GM04503 (cell line): ENCODE measurements around the gene EXOC2.
"Not testable (repeated sequence)": the region's sequence is repeated elsewhere in the genome, so short reads cannot be mapped to it uniquely, and the experiment has no call there.

Experiments
- DNase-seq: peaks from one replicate; pipeline ENCODE4 v3.0.0-alpha.2; 2012; ENCODE audit warnings: low read depth

Gene EXOC2

DNA sequence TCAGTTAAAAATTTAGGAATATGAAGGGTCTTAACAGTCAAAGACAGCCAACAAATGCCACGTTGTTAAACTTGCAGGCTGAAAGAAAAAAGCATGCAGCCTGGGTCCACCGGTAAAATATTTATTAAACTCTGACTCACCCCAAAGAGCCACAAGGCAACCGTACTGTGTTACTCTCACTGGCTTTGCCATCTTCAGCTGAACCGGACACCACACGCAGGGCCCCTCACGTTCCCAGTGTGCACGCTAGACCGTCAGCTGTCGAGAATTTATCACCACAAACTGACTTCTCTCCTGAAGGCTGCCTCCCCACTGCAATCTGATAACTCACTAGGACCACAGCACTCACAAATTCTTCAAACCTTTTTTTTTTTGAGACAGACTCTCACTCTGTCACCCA, 66.7 kb downstream of the EXOC2 start:
- no peak for DNase-seq

- no peak for DNase-seq
These were observed 68.0 kb downstream of the EXOC2 start for GRCh38 chr6:624979-625378.

GRCh38 chr6:622462-622861, 70.5 kb downstream of the EXOC2 start:
- no peak for DNase-seq

- DNase-seq: no peak
These were observed 71.0 kb downstream of the EXOC2 start for GRCh38 chr6:621931-622330.

DNA sequence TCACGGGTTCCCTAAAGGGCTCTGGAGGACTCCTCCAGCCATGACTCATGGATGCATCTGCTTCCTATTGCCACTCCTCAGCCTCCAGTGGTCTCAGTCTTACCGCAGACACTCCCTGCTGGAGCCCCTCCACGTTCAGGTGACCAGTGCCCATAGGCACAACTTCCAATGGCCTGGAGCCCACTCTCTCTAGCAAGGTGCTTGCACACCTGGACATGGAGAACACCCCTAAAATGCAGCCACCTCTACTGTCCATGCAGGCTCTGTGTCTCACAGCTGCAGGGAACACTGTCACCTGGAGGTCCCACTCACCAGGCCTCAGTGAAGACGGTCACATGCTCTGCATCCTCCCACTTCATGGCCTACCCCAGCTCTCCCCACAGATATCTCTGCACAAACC, 72.0 kb downstream of the EXOC2 start:
- DNase-seq: no peak

GRCh38 chr6:620166-620565, 72.8 kb downstream of the EXOC2 start:
- DNase-seq: no peak

DNA sequence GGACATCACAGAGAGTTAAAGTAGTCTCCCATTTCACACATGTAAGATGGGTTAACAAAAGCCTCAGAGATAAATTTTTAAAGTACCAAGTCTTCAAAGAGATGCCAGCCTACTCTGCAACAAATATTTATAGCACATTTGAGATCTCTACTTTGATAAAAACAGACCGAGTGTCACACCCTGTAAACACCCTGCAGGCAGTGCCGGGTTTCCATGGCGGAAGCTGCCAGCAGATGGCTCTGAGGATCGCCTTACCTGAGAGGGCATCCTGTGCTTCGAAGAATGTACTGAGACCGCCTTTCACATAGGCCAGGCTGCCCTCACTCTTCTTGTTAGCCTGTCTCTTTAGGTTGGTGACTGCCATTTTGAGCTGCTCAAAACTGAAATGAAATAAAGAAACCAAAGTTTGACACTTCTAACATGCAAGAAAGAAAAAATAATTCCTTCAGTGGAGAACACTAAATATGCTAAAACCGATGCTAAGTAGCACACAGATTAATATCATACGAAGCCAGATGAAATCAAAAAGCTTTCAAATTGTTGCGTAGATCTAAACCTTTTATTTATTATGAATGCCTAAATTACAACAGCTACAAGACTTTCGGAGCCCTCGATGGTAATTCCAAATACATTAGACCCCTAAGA, 75.4 kb downstream of the EXOC2 start:
- no peak for DNase-seq

DNA sequence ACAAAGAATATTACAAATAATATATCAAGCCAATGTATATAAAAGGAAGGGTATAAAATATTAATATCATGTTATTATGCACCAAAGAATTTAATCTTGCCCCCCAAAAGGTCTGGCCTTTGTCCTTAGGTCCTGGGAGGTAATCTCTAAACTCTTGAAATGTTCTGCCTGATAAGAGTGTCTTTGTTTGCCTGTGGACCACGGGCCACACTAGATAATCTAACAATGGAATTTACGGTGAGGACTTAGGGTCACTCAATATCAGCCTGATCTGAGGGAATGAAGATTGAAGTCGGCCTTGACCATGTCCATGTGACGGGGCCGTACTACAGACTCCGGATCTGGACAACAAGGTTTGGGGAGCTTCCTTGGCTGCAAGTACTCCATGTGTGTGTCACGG, 79.0 kb downstream of the EXOC2 start:
- DNase-seq: no peak

GRCh38 chr6:611928-612327, 81.0 kb downstream of the EXOC2 start:
- DNase-seq: no peak

GRCh38 chr6:610882-611281, 82.1 kb downstream of the EXOC2 start:
- DNase-seq: no peak

GRCh38 chr6:609905-610304, 83.0 kb downstream of the EXOC2 start:
- DNase-seq: no peak

GRCh38 chr6:606829-607379, 86.0 kb downstream of the EXOC2 start:
- DNase-seq: no peak

- not testable (repeated sequence) for DNase-seq
These were observed 87.0 kb downstream of the EXOC2 start for GRCh38 chr6:605895-606294.

GRCh38 chr6:604579-604978, 88.4 kb downstream of the EXOC2 start:
- no peak for DNase-seq

- DNase-seq: no peak
These were observed 89.7 kb downstream of the EXOC2 start for GRCh38 chr6:603265-603664.

DNA sequence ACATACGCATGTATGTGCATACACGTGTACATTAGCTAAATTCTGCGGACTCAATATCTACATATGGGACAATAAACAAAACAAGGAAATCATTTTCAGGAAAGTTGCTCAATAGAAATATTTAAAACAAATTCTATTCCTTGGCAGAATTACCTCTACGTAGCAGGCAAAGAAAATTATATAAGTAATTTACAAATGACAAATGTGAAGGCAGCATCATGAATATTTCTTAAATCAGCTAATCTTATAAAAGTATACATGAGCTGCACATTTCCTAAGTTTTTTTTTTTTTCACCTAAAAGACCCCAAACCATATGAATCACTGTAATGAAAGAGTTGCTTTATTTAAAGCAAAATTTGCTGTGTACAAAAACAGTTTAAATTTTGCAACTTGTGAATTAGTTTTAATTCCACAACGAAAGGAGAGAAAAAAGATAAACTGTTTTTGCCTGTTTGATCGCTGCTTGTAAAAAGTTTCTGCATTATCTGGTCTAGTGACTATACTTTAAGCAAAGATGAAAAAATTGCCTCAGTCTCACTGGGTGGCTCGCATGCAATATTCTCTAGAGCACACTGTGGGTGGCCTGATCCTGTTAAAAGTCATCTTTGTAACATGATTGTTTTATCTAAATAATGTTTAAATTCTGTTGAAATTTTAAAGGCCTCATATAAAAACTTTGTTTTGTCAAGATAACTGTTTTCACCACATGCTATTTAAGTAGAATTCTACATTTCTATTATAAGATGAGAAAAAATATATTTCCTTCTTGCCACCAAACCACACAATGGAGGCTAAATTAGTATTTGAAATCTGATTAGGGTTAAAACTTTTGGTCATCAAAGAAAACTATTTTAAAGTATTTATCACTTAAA, 93.1 kb downstream of the EXOC2 start:
- DNase-seq: no peak

- DNase-seq: no peak
These were observed 99.1 kb downstream of the EXOC2 start for GRCh38 chr6:593907-594212.

DNA sequence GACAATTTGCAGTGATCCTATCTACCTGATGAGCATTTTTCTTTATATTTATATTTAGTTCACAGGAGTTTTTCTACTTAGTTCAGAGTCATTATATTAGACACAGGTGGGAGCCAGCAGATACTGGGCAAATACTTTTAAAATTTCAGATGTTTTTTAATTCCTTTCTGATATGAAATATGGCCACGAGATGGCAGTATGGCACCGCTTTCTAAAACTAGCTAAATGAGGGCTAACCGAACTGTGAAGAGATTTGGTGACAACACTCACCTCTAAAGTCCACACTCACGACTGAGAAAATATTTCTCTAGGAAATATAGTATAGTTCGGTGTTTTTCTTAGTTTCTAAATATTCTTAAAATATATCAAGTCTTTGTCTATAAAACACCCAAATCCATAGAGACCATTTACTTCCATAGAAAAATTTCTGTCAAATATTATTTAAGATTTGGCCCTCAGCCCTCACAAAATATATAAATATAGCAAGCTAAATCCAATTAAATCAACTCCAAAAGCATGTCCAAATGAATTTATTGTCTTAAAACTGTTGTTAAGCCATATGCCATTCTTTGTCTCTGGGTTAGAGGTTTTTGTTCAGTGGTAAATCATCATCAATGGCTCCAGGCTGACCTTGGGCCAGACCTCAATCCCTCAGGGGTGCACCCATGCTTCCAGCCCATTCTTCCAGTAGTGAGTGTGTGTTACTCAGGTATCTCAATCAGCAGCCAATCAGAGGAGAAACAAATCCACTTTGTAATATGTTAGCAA, 99.6 kb downstream of the EXOC2 start:
- peak; percentile 5 for DNase-seq

DNA sequence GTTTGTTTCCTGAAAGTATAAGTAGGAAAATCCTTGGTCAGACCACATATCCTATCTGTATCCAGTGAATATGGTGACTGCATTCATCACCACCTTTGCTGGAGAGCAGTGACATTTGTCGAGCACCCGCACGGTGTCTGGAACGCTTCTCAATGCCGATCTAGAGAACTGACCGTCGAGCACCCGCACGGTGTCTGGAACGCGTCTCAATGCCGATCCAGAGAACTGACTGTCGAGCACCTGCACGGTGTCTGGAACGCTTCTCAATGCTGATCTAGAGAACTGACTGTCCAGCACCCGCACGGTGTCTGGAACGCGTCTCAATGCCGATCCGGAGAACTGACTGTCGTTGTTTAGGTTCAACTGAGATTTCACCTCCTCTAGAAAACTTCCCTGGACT, 103.8 kb downstream of the EXOC2 start:
- DNase-seq: no peak

DNA sequence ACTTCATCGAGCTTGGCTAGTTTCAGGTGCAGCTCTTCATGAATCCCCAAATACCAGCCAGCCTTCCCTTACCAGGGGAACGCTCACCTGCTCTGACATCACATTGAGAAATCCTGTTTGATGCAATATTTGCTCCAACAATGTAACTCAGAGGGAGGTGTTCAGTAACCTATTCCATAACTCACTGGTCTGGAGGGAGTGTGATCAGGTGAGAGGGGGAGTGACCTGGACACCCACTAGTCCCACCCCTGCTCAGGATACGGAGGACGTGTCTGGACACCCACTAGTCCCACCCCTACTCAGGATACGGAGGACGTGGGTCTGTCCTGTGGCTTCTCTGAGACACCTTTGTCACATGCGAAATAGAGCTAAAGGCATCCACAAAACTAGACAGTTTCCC, 106.4 kb downstream of the EXOC2 start:
- no peak for DNase-seq

- DNase-seq: no peak
These were observed 109.3 kb downstream of the EXOC2 start for GRCh38 chr6:583635-584034.

- DNase-seq: no peak
These were observed 109.8 kb downstream of the EXOC2 start for GRCh38 chr6:583116-583515.

DNA sequence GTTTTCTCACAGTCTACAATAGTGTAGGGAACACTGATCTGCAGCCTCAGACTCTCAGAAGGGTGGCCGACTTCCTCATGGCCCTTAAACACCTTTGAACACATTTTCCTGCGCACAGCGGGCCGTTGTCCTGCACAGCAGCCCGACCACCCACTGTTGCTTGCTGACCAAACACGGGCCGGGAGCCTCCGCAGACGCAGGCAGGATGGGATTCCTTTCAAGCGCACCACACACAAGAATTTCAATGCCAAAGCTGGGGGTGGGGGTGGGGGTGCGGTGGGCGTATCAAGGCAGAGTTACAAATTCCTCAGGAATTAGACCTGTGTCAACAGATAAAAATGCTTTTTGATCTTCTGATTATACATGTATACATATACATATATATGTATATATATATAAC, 110.6 kb downstream of the EXOC2 start:
- no peak for DNase-seq
